H54 (cell line): ENCODE measurements around the gene ALS2.
A peak's percentile ranks its signal among the peaks of the same experiment; 100 is the strongest.
"Not testable (repeated sequence)": the region's sequence is repeated elsewhere in the genome, so short reads cannot be mapped to it uniquely, and the experiment has no call there.

Experiments
- DNase-seq: peaks from one replicate; pipeline ENCODE4 v3.0.0; 2011; ENCODE audit warnings: low spot score, mixed read lengths; ENCODE audit not compliant: insufficient read length
- FAIRE-seq: peaks from 3 replicates; lab custom pipeline; 2011; peaks lifted over from hg19 to GRCh38; lab: Jason Lieb, UNC
- POLR2A ChIP-seq: IDR thresholded peaks from 2 replicates; pipeline ENCODE4 v1.6.1; 2011; ENCODE audit warnings: low read depth, mild to moderate bottlenecking, low read length

Gene ALS2

GRCh38 chr2:201806442-201807170, 25.9 kb upstream of the ALS2 start, which contains the start of gene CDK15:
Gene CDK15 (plus strand): TSS chr2:201806537. CDS start chr2:201806665, 128 bp downstream.
- FAIRE-seq (peak; percentile 95), DNase-seq (no peak)
- TF ChIP-seq POLR2A: no peak

- not testable (repeated sequence) for FAIRE-seq, DNase-seq
These were observed 18.2 kb upstream of the ALS2 start for GRCh38 chr2:201798914-201799285.

- FAIRE-seq (peak; percentile 98), DNase-seq (no peak)
- no peak for TF ChIP-seq POLR2A
These were observed 17.6 kb upstream of the ALS2 start for GRCh38 chr2:201798252-201798913.

- DNase-seq (no peak), FAIRE-seq (peak; percentile 43)
- TF ChIP-seq POLR2A: no peak
These were observed 16.6 kb upstream of the ALS2 start for GRCh38 chr2:201797175-201797840.

DNA sequence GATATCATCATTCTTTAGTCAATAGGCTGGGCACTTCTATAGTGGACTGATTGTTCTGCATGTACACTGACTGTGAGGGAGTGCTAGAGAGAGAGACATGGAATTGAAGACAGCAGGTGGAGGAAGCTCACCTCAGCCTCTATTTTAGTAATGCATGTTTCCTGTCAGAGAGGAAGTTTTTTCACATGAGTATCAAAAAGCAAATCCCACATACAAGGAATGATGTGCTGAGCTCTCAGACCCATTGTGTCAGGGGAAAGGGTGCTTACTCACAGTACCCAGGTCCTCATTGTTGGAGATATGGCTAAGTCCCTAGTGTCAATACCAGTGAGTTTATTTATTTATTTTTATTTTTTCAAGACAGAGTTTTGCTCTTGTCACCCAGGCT, 15.7 kb upstream of the ALS2 start:
- DNase-seq (no peak), FAIRE-seq (no peak)
- TF ChIP-seq POLR2A: no peak

DNA sequence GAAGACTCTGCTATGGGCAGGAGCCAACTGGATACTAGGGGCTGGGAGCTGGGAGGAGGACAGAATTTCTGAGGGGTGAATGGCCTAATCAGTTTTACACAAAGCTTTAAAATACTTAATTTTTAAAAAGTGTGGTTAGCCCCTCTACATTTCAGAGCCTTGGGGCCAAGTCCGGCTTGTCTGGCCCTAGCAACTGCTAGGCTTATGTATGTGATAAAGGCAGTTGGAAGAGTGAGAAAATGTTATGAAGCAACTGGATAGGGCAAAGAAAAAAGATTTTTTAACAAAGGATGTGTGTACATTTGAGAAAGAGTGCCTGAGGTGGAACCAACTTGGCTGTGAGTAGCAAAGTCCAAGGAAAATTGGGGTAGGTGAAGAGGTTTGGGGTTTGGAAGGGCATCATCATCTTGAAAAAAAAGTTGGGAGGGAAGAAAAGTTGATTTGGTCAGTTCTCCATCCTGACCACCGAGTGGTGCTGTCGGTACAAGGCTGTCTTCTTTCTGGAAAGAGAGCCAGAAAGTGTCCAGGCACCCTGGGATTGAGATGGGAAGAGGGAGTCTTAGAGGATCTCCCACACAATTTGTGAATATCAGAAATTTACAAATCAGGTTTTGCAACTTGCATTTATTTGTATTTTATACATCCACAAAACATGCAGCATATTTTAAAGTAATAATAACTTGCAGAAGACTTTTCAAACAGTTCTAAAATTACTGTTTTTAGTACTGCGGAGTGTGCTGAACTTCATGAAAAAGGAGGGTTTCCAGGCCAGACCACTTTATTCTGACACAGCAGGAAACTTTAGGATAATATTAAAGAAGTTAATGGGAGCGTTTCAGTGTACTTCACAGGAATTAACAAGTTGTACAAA, 15.1 kb upstream of the ALS2 start:
- FAIRE-seq: peak; percentile 75
- no peak for TF ChIP-seq POLR2A
- peak; percentile 43 for DNase-seq

DNA sequence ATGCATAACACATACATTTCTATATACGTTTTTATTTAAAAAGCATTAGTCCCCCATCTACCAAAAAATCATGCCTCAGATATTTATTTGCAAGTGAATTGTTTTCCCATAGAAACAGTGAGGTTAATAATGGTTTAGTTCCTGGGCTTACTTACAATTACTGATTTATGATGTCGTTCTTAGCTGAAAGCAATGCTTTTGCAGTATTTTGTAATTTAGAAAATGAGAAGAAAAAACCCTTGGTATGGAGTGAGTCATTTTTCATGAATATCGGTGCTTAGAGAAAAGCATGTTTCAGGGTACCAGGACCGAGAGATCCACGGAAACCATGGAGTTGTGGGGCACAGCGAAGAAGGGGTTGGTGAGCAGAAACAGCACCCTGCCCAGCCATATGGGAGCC, 13.6 kb upstream of the ALS2 start:
- no peak for DNase-seq
- FAIRE-seq: no peak
- no peak for TF ChIP-seq POLR2A

DNA sequence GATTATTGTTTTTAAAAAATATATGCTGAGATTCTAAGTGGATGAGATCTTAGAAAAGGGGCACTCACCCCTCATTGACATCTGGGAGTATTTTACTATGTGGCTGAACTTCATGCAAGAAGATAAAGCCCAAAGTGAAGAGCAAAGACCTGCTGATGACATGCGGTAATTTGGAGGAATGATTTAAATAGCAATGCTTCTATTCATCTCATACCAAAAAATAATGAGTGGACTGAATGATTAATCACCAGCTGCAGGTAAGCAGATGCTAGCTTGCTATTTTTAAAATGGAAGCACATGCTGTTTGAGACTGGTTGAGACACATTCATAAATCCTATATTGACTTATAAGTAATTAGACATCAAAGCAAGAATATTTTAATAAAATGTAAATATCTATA, 12.9 kb upstream of the ALS2 start:
- no peak for TF ChIP-seq POLR2A
- DNase-seq: no peak

GRCh38 chr2:201790989-201791388, 10.3 kb upstream of the ALS2 start:
- DNase-seq (no peak), FAIRE-seq (no peak)
- TF ChIP-seq POLR2A: no peak

More for the DNA sequence above, 12.9 kb upstream of the ALS2 start:
- FAIRE-seq: no peak

DNA sequence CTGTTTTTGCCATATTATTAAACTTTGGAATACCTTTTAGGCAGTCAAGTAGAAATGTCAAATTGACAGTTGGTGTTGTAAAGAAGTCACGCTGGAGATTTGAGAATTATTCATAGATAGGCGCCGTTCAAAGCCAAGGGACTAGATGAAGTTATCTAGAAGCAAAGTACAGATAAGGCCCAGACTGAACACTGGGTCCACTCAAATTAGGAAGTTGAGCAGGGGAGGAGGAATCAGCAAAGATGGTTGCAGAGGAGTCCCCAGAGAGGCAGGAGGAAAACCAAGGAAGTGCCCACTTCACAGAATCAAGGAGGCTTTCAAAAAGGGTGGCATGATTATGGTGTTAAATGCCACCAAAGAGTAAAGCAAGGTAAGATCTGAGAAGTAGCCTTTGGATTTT, 9.6 kb upstream of the ALS2 start:
- FAIRE-seq (no peak), DNase-seq (no peak)
- TF ChIP-seq POLR2A: no peak

- DNase-seq (no peak), FAIRE-seq (no peak)
- no peak for TF ChIP-seq POLR2A
These were observed 8.7 kb upstream of the ALS2 start for GRCh38 chr2:201789395-201789794.

DNA sequence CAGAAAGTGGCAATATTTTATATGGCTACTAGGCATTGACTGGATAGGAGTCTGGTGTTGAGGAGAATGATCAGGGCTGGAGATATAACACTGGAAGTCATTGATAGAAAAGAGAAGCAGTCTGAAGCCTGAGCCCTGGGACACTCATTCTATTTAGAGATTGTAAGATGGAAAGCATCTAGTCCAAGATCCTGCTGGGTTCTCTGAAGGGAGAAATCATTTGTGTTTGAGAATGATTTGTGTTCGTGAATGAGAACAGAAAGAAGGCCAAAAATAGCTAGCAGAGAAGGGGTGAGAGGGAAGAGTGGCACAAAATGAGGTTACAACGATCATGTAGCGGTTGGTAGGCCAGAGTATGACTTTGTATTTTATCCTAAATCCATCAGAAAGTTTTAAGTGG, 7.6 kb upstream of the ALS2 start:
- no peak for TF ChIP-seq POLR2A
- DNase-seq: no peak
- FAIRE-seq: no peak

DNA sequence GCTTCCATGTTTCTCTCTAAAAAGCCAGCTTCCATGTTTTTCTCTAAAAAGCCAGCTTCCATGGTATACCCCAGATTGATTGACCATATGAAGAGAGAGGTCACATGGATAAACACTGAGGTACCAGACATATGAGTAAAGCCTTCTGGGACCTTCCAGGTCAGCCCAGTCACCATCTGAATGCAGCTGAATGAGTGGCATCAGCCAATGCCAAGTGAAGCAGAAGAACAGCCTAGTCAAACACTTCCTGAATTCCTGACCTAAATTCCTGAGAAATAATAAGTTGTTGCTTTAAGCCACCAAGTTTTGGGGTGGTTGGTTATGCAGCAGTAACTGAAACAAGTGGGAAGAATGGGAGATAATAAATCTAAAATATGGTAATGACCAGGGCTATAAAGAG, 5.7 kb upstream of the ALS2 start:
- no peak for TF ChIP-seq POLR2A
- no peak for DNase-seq
- no peak for FAIRE-seq
